ENCODE results near the gene METTL21C.

METTL21C gene

GRCh38 chr13:102697929-102698648 lies 3.2 kb upstream of the METTL21C start:
- H3F3A ChIP-seq (ENCODE audit: insufficient read depth) = no peaks in the 10 kb centered on the region
- no peaks in the 10 kb centered on the region for H3K9me2 ChIP-seq (replicated peaks; ENCODE audit: insufficient read depth, low read length)
- H3K27me3 ChIP-seq (ENCODE audit: low read length) = no peaks in the 10 kb centered on the region
- H3K27ac ChIP-seq (ENCODE audit: low read depth, low read length) = no peak overlapping the region
- H3K9ac ChIP-seq (ENCODE audit: low read length) = no peak overlapping the region
- no peak for TF ChIP-seq CTCF (IDR thresholded peaks at IDR 0.05; ENCODE audit: insufficient read depth, low read length, poor library complexity, severe bottlenecking)
- TF ChIP-seq EZH2phosphoT487 (conservative IDR thresholded peaks at IDR 0.05; ENCODE audit: low read length) = no peak
- no peaks in the 10 kb centered on the region for H3K36me3 ChIP-seq (ENCODE audit: low read length)
- no peaks in the 10 kb centered on the region for H3K9me3 ChIP-seq (ENCODE audit: insufficient read depth, low read length)
- H3K79me2 ChIP-seq (ENCODE audit: insufficient read depth, low read length) = no peaks in the 10 kb centered on the region
- no peak overlapping the region for H3K4me3 ChIP-seq (ENCODE audit: insufficient read depth, low read length, poor library complexity, severe bottlenecking)
- H4K20me1 ChIP-seq (ENCODE audit: low read depth, low read length) = no peaks in the 10 kb centered on the region
- no peak overlapping the region for H2AFZ ChIP-seq (ENCODE audit: low read depth, low read length, severe bottlenecking)
- H3K4me2 ChIP-seq (ENCODE audit: low read depth, low read length, poor library complexity, severe bottlenecking) = no peak overlapping the region

GRCh38 chr13:102697264-102697663 lies 2.4 kb upstream of the METTL21C start:
- H4K20me1 ChIP-seq (ENCODE audit: low read depth, low read length) = no peaks in the 10 kb centered on the region
- H3K4me2 ChIP-seq (ENCODE audit: low read depth, low read length, poor library complexity, severe bottlenecking) = no peak overlapping the region
- no peak overlapping the region for H3K27ac ChIP-seq (ENCODE audit: low read depth, low read length)
- TF ChIP-seq CTCF (IDR thresholded peaks at IDR 0.05; ENCODE audit: insufficient read depth, low read length, poor library complexity, severe bottlenecking) (no peak), EZH2phosphoT487 (conservative IDR thresholded peaks at IDR 0.05; ENCODE audit: low read length) (no peak)
- no peaks in the 10 kb centered on the region for H3K27me3 ChIP-seq (ENCODE audit: low read length)
- H3K9me2 ChIP-seq (replicated peaks; ENCODE audit: insufficient read depth, low read length) = no peaks in the 10 kb centered on the region
- no peaks in the 10 kb centered on the region for H3K9me3 ChIP-seq (ENCODE audit: insufficient read depth, low read length)
- no peaks in the 10 kb centered on the region for H3F3A ChIP-seq (ENCODE audit: insufficient read depth)
- no peak overlapping the region for H3K9ac ChIP-seq (ENCODE audit: low read length)
- H3K4me3 ChIP-seq (ENCODE audit: insufficient read depth, low read length, poor library complexity, severe bottlenecking) = no peak overlapping the region
- H3K36me3 ChIP-seq (ENCODE audit: low read length) = no peaks in the 10 kb centered on the region
- no peaks in the 10 kb centered on the region for H3K79me2 ChIP-seq (ENCODE audit: insufficient read depth, low read length)
- H2AFZ ChIP-seq (ENCODE audit: low read depth, low read length, severe bottlenecking) = no peak overlapping the region

- H3K9ac ChIP-seq (ENCODE audit: low read length) = no peak overlapping the region
- no peak overlapping the region for H2AFZ ChIP-seq (ENCODE audit: low read depth, low read length, severe bottlenecking)
- no peaks in the 10 kb centered on the region for H3K9me3 ChIP-seq (ENCODE audit: insufficient read depth, low read length)
- no peaks in the 10 kb centered on the region for H3K79me2 ChIP-seq (ENCODE audit: insufficient read depth, low read length)
- H3F3A ChIP-seq (ENCODE audit: insufficient read depth) = no peaks in the 10 kb centered on the region
- H3K4me3 ChIP-seq (ENCODE audit: insufficient read depth, low read length, poor library complexity, severe bottlenecking) = no peak overlapping the region
- H3K27me3 ChIP-seq (ENCODE audit: low read length) = no peaks in the 10 kb centered on the region
- no peak for TF ChIP-seq EZH2phosphoT487 (conservative IDR thresholded peaks at IDR 0.05; ENCODE audit: low read length)
- no peak for TF ChIP-seq CTCF (IDR thresholded peaks at IDR 0.05; ENCODE audit: insufficient read depth, low read length, poor library complexity, severe bottlenecking)
- H3K9me2 ChIP-seq (replicated peaks; ENCODE audit: insufficient read depth, low read length) = no peaks in the 10 kb centered on the region
- no peak overlapping the region for H3K4me2 ChIP-seq (ENCODE audit: low read depth, low read length, poor library complexity, severe bottlenecking)
- no peak overlapping the region for H3K27ac ChIP-seq (ENCODE audit: low read depth, low read length)
- no peaks in the 10 kb centered on the region for H4K20me1 ChIP-seq (ENCODE audit: low read depth, low read length)
- no peaks in the 10 kb centered on the region for H3K36me3 ChIP-seq (ENCODE audit: low read length)
These were observed 1.6 kb upstream of the METTL21C start for GRCh38 chr13:102696465-102696864.

Measured in SU-DHL-6 (cell line).